ENCODE data around the gene QRICH2.

DNA sequence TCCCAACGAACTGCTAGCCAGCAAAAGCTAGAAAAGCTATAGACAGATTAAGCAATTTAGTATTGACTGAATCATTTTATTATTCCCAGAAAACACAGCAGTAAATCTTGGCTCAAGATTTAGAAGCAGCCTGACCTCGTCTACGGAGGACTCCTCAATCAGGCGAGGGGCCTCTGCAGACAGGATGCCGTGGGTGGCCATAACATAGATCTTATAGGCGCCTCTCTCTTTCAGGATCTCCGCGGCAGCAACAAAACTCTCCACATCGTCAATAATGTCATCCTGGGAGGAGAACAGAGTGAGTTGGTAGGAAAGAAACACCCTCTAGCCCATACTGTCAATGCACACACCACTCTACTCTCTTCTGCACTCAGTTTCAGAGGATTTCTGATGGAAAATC is 4.7 kb upstream of the QRICH2 start:
- TF ChIP-seq, protein P1, sequence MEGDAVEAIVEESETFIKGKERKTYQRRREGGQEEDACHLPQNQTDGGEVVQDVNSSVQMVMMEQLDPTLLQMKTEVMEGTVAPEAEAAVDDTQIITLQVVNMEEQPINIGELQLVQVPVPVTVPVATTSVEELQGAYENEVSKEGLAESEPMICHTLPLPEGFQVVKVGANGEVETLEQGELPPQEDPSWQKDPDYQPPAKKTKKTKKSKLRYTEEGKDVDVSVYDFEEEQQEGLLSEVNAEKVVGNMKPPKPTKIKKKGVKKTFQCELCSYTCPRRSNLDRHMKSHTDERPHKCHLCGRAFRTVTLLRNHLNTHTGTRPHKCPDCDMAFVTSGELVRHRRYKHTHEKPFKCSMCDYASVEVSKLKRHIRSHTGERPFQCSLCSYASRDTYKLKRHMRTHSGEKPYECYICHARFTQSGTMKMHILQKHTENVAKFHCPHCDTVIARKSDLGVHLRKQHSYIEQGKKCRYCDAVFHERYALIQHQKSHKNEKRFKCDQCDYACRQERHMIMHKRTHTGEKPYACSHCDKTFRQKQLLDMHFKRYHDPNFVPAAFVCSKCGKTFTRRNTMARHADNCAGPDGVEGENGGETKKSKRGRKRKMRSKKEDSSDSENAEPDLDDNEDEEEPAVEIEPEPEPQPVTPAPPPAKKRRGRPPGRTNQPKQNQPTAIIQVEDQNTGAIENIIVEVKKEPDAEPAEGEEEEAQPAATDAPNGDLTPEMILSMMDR (conservative IDR thresholded peaks at IDR 0.05; ENCODE audit: low read length): no peak
- no peak for TF ChIP-seq EZH2phosphoT487 (IDR thresholded peaks at IDR 0.05; ENCODE audit: borderline replicate concordance)
